MM.1S (cell line): ENCODE results near the gene TRAF6.

Experiments
- DNase-seq: peaks from one replicate; pipeline ENCODE4 v3.0.0-alpha.2; 2015
- H2AFZ ChIP-seq: fragments of 300-600 bp; sonication (generic); 2 replicates; pipeline ENCODE4 v1.6.0; 2016; ENCODE audit warnings: antibody characterized with exemption, low read length
- H3F3A ChIP-seq: fragments of 300-600 bp; sonication (generic); 2 replicates; pipeline ENCODE4 v1.6.1; 2016; ENCODE audit warnings: mild to moderate bottlenecking, antibody characterized with exemption, low read length, moderate library complexity, mixed read lengths; ENCODE audit not compliant: insufficient read depth
- H3K27ac ChIP-seq: fragments of 300-600 bp; sonication (generic); 2 replicates; pipeline ENCODE4 v1.5.1; 2016; ENCODE audit warnings: mild to moderate bottlenecking, low read length
- H3K27me3 ChIP-seq: fragments of 300-600 bp; sonication (generic); replicated peaks from 2 replicates; pipeline ENCODE4 v1.6.0; 2016; ENCODE audit warnings: low read length; ENCODE audit not compliant: insufficient read depth
- H3K36me3 ChIP-seq: fragments of 300-600 bp; sonication (generic); replicated peaks from 2 replicates; pipeline ENCODE4 v1.6.1; 2016; ENCODE audit warnings: mild to moderate bottlenecking, low read length, mixed read lengths; ENCODE audit not compliant: insufficient read depth
- H3K4me1 ChIP-seq: fragments of 300-600 bp; sonication (generic); 2 replicates; pipeline ENCODE4 v1.6.1; 2016; ENCODE audit warnings: low read length, mixed read lengths
- H3K4me2 ChIP-seq: fragments of 300-600 bp; sonication (generic); 2 replicates; pipeline ENCODE4 v1.6.0; 2016; ENCODE audit warnings: low read depth, low read length
- H3K4me3 ChIP-seq: fragments of 300-600 bp; sonication (generic); 2 replicates; pipeline ENCODE4 v1.5.1; 2016; ENCODE audit warnings: low read length, mixed read lengths
- H3K79me2 ChIP-seq: fragments of 300-600 bp; sonication (generic); 2 replicates; pipeline ENCODE4 v1.6.1; 2016; ENCODE audit warnings: mixed run types, low read length, mixed read lengths
- H3K9ac ChIP-seq: fragments of 300-600 bp; sonication (generic); 2 replicates; pipeline ENCODE4 v1.6.1; 2016; ENCODE audit warnings: low read length, mixed read lengths
- H3K9me2 ChIP-seq: fragments of 300-600 bp; sonication (generic); replicated peaks from 2 replicates; pipeline ENCODE4 v1.6.1; 2016; ENCODE audit warnings: mild to moderate bottlenecking, low read length, mixed read lengths; ENCODE audit not compliant: insufficient read depth
- H3K9me3 ChIP-seq: fragments of 300-600 bp; sonication (generic); replicated peaks from 2 replicates; pipeline ENCODE4 v1.6.1; 2016; ENCODE audit warnings: mild to moderate bottlenecking, low read length, mixed read lengths; ENCODE audit not compliant: insufficient read depth
- H4K20me1 ChIP-seq: fragments of 300-600 bp; sonication (generic); 2 replicates; pipeline ENCODE4 v1.6.1; 2016; ENCODE audit warnings: mild to moderate bottlenecking, low read length, moderate library complexity, mixed read lengths; ENCODE audit not compliant: insufficient read depth
- EZH2 ChIP-seq: fragments of 300-600 bp; sonication (generic); optimal IDR thresholded peaks from 2 replicates; pipeline ENCODE3; 2017; ENCODE audit warnings: low read depth, mild to moderate bottlenecking, antibody characterized with exemption, low read length, mixed read lengths
- EZH2phosphoT487 ChIP-seq: fragments of 300-600 bp; sonication (generic); IDR thresholded peaks from 2 replicates; pipeline ENCODE4 v1.6.1; 2018; ENCODE audit warnings: antibody characterized with exemption, low read length
- TF ChIP-seq, protein P1 (sequence below): fragments of 300-600 bp; sonication (generic); IDR thresholded peaks from 2 replicates; pipeline ENCODE4 v1.5.1; 2016; ENCODE audit warnings: antibody characterized with exemption, low read length, mixed read lengths

Gene TRAF6

DNA sequence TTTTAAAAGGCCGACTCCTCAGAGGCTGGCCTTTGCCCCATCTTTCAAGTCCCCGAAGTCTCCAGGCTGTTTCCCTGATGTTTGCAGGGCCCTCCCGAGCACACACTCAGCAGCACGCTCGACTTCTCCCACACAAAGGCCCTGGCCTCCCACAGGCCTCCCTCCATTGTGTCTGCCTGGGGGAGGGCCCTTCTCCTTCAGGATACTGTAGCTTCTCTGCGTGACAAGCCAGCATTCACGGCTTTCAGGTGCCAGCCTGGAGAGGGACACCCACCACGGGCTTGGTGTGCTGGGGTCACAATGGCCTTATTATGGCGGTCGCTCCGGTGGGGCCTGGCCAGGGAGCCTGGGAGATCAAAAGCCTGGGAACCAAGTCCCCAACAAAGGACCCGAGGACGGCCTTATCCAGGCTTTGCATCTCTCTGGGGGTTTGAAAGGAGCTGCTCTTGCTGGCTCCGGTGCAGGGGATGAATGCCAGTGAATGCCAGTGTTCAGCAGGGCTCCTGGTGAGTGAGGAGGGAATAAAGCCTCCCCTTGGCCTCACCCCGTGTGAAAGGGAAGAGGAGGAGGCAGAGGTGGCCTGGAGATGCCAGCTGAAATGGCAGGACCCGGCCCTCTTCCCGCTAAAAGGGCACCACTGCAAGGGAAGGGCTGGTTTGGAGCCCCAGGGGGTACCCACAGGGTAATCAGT is 55.0 kb downstream of the TRAF6 start:
- H3F3A ChIP-seq = no peaks in the 10 kb centered on the region
- no peak overlapping the region for H3K4me2 ChIP-seq
- H3K9me3 ChIP-seq = no peaks in the 10 kb centered on the region
- H3K27me3 ChIP-seq = no peaks in the 10 kb centered on the region
- DNase-seq = no peak
- no peaks in the 10 kb centered on the region for H3K4me1 ChIP-seq
- TF ChIP-seq, protein P1, sequence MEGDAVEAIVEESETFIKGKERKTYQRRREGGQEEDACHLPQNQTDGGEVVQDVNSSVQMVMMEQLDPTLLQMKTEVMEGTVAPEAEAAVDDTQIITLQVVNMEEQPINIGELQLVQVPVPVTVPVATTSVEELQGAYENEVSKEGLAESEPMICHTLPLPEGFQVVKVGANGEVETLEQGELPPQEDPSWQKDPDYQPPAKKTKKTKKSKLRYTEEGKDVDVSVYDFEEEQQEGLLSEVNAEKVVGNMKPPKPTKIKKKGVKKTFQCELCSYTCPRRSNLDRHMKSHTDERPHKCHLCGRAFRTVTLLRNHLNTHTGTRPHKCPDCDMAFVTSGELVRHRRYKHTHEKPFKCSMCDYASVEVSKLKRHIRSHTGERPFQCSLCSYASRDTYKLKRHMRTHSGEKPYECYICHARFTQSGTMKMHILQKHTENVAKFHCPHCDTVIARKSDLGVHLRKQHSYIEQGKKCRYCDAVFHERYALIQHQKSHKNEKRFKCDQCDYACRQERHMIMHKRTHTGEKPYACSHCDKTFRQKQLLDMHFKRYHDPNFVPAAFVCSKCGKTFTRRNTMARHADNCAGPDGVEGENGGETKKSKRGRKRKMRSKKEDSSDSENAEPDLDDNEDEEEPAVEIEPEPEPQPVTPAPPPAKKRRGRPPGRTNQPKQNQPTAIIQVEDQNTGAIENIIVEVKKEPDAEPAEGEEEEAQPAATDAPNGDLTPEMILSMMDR = no peak
- TF ChIP-seq EZH2 (no peak), EZH2phosphoT487 (no peak)
- H3K4me3 ChIP-seq = no peak overlapping the region
- H3K27ac ChIP-seq = no peak overlapping the region
- H3K79me2 ChIP-seq = no peaks in the 10 kb centered on the region
- no peak overlapping the region for H3K9ac ChIP-seq
- H3K36me3 ChIP-seq = no peaks in the 10 kb centered on the region
- no peaks in the 10 kb centered on the region for H4K20me1 ChIP-seq
- no peak overlapping the region for H2AFZ ChIP-seq
- H3K9me2 ChIP-seq = no peaks in the 10 kb centered on the region

DNA sequence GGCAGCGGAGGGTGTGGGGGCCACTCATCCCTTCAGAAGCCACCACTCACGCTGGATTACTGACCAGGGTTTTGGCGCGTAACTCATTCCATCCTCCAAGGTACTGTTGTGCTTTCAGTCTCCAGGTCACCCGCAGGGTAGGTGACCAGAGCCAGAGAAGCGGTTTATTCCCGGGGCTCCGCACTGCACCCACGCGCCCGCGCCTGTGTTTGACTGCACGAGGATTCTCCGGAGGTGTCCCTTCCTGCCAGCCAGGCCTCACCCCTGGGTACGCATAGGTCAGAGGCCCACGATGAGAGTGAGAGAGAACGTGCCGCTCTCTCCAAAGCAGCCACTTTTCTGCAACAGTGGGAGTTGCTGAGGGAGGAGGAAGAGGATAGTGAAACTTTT is 55.5 kb downstream of the TRAF6 start:
- Histone ChIP-seq H3K79me2 (no peaks in the 10 kb centered on the region), H3K27me3 (no peaks in the 10 kb centered on the region), H3K9me3 (no peaks in the 10 kb centered on the region), H3K36me3 (no peaks in the 10 kb centered on the region), H3K4me2 (no peak overlapping the region), H2AFZ (no peak overlapping the region), H3F3A (no peaks in the 10 kb centered on the region), H3K9ac (no peak overlapping the region), H3K27ac (no peak overlapping the region), H3K4me3 (no peak overlapping the region), H3K4me1 (no peaks in the 10 kb centered on the region), H3K9me2 (no peaks in the 10 kb centered on the region), H4K20me1 (no peaks in the 10 kb centered on the region)
- TF ChIP-seq, protein P1 = no peak
- no peak for TF ChIP-seq EZH2phosphoT487
- no peak for TF ChIP-seq EZH2
- DNase-seq = no peak

DNA sequence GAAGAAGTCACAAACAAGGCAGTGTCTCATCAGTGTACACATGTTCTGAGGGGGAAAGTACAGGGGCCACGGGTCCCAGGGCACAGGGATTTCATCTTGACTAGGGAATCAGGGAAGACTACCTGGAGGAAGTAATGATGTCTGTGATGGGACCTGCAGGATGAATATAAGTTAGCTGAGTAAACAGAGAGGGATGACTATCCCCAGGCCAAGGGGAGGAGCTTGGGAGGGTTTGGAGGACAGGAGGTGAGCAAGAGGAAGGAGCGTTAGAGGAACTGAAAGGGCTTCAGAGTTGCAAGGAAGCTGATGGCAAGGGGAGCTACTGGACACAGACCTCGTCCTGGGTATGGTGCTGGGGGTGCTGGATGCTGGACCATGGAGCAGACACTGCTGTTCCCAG is 56.4 kb downstream of the TRAF6 start:
- H3K27me3 ChIP-seq = no peaks in the 10 kb centered on the region
- no peaks in the 10 kb centered on the region for H3K36me3 ChIP-seq
- no peaks in the 10 kb centered on the region for H3F3A ChIP-seq
- H3K27ac ChIP-seq = no peak overlapping the region
- no peaks in the 10 kb centered on the region for H4K20me1 ChIP-seq
- no peaks in the 10 kb centered on the region for H3K9me3 ChIP-seq
- H3K9ac ChIP-seq = no peak overlapping the region
- no peak for DNase-seq
- no peaks in the 10 kb centered on the region for H3K4me1 ChIP-seq
- H2AFZ ChIP-seq = no peak overlapping the region
- TF ChIP-seq, protein P1 = no peak
- TF ChIP-seq EZH2 = no peak
- no peak for TF ChIP-seq EZH2phosphoT487
- no peaks in the 10 kb centered on the region for H3K9me2 ChIP-seq
- H3K79me2 ChIP-seq = no peaks in the 10 kb centered on the region
- H3K4me2 ChIP-seq = no peak overlapping the region
- H3K4me3 ChIP-seq = no peak overlapping the region
